T-helper 1 cell (primary cell): ENCODE data around the gene CD27.
"Not testable (repeated sequence)": the region's sequence is repeated elsewhere in the genome, so short reads cannot be mapped to it uniquely, and the experiment has no call there.

Experiments used
- DNase-seq, 5 donors: peaks; one replicate each; pipeline ENCODE4 v3.0.0-alpha.2; 2012 to 2020

CD27 gene

DNA sequence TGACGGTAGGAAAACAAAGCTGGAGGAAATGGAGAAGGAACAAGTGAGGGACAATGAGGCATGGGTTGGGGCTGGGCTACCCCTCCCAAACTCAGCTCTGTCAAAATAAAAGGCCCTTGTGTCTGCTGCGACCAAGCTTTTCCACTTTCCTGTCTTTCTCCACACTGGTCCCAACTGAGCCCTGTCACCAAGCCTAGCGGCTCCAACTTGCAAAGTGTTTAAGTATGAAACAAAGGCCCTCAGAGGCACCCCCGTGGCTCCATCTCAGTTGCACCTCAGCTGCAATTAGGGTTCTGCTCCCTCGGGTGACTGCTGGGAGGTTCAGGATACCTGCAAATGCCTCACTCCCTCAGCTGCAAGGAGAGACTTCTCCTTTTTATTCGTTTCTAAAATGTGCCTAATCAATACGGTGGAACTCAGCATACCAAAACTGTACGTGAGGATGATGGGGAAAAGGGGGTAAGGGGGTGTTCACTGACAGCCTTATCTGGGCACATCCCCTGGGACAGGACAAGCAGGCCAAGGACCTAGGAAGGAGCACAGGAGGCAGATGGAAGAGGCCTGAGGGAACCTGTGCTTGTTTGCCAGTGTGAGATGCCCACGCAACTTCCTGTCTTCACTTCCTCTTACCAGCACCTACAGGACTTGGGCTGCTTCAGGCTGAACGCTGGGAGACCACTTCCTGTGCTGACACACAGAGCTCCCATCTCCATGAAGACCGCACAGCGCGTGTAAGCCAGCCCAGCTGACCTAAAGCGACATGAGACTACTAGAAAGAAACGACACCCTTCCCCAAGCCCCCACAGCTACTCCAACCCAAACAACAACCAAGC is 16.9 kb downstream of the CD27 start:
- peak; percentile 65 to 96 (median 75) for DNase-seq

GRCh38 chr12:6462234-6462995 is 17.7 kb downstream of the CD27 start:
- peak in 1 of 5 donors; percentile 36 for DNase-seq

DNA sequence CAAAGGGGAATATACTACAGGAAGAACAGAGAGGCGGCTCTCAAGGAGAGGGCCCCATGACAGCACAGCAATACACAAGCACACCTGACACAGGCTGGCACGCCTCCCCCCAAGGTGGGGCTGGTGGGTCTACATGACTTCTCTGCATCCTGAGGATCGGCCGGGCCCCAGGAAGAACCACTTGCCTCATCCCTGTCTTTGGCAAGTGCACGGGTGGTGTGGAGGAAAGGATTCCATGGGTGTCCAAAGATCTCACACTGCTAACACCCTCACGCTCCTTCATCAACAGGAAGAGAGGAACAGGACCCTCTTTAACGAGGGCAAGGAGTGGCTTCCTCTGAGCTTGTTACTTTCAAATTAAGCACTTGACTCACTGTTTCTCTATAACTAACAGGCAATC is 18.5 kb downstream of the CD27 start:
- DNase-seq, result peak in 1 of 5 donors; percentile 39

DNA sequence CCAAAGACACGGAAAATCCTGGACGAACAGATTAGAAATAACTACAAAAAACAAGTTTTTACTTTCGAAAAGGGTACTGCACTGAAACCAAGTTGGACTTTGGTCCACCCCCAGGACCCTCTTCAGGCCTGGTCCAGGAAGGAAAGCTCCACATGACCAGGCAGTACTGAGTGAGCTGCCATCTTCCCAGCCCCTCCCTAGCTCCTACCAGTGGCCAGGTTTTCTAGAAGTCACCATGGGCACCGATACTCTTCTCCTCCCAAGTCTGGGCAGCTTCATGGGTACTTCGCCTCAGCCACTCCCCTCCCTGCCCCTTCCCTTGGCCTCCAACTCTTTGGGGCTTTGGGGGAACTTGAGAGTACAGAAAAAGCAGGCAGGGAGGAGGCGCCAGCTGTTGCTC is 19.1 kb downstream of the CD27 start:
- no peak for DNase-seq

GRCh38 chr12:6464531-6464930 is 19.8 kb downstream of the CD27 start:
- no peak for DNase-seq

DNA sequence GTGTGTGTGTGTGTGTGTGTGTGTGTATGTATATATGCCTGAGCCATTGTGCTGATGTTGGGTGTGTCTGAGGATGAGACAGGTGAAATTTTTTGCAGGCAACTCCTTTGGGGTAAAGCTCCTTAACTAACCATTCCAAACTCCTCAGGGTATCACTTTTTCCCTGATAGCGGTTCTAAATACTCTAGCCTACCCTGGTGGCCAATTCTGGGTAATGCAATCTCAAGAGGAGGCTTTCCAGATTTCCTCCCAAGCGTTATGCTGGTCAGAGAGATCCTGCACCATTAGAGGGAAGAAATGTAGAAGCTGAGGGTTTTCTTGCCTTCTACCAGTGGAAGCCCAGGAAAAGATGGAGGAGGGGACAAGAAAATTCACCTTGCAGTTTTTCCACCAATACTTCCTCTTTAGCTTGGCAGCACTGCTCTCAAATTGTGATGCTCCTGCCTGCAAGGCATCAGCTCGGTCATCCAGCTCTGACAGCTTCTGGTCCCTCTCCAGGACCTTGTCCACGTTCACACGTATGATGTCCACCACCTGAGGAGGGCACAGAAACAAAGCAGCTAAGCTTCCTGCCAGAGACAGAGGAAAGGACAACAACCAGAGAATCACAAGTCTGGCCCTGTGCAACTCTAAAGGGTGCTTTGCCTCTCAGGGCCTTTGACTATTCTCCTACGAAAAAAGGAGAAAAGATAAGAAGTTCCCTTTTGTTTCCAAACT is 20.9 kb downstream of the CD27 start:
- DNase-seq, result peak in 3 of 5 donors; percentile 19 to 56 (median 48)

GRCh38 chr12:6466184-6466573 is 21.4 kb downstream of the CD27 start:
- DNase-seq, result no peak

GRCh38 chr12:6466751-6467150 is 22.0 kb downstream of the CD27 start:
- not testable (repeated sequence) for DNase-seq

- not testable (repeated sequence) for DNase-seq
Observed at GRCh38 chr12:6467571-6468282, 23.0 kb downstream of the CD27 start.

GRCh38 chr12:6468283-6468575 is 23.5 kb downstream of the CD27 start:
- DNase-seq, result no peak

DNA sequence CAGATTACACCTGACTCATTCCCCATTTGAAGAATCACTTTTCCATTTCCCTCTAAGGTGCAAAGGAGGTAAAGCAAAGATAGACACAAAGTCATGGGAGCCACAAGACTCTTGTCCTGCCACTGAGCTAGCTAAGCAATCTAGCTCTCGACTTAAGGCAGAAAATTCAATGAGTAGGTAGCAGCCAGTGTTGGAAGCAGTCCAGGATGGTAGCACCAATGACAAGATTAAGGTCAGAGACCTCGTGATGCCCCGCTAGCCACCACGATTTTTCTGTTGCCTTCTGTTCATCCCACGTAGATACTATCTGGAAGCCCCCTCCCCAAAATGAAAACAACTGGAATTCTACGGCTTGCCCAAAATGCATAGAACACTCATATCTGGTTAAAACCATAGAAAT is 24.3 kb downstream of the CD27 start:
- no peak for DNase-seq

- DNase-seq, result no peak
Observed at GRCh38 chr12:6469609-6470374, 25.0 kb downstream of the CD27 start.

DNA sequence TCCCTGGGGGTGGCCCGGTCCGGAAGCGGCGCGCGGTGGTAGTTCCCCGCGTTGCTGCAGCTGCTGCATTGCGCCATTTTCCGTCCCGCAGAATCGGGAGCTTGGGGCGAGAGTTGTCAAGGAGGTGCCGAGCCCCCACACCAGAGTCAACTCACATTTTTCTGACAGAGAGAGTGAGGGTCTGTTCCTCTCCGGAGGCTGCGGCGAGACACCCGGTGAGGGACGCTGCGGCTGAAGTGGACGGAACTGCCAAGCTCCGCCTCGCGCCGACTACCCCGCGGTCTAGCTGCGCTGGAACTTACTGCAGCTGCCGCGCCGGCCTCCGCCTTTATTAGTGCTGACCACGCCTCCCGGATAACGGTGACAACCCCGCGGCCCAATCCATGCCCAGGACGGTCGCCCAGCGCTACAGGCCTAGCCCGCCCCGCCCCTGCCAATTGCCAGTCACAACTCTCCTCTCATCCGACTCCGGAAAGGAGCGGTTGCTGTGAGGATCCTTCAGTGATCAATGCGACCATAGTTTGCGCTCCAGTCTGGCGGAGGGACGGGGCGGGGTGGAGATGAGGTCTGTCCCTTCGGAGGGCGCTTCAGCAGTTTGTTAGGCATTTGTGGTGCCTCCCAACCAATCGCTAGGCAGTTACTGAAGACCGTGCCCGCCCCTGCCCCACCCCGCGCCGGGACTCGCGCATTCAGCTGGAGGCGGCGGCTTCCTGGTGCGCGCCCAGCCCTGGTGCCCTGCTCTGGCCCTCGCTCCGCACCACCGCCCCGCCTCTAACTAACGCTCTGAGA is 25.8 kb downstream of the CD27 start, which contains the start of gene VAMP1:
TSS of gene VAMP1 (minus strand) at position 303 of the 789 bp plus-strand sequence. CDS start at position 157, 146 bp downstream.
- peak; percentile 94 to 99 (median 97) for DNase-seq

DNA sequence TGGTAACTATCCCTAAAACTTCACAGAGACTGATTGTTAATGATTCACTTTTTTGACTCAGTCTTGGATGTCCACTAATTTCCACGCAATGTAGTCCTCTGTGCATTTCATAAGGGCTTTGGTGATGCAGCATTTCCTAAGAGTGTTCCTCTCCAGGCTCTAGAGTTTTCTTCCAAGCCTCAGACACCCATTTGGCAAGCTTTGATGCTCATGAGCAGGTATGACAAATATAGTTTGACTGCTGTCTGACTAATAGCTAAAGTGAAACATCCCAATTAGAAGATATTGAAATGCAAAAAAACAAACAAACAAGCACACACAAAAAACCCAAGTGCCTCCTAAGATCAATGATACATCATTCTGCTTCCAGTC is 27.2 kb downstream of the CD27 start:
- DNase-seq, result no peak

- DNase-seq, result no peak
Observed at GRCh38 chr12:6472491-6472890, 27.7 kb downstream of the CD27 start.

DNA sequence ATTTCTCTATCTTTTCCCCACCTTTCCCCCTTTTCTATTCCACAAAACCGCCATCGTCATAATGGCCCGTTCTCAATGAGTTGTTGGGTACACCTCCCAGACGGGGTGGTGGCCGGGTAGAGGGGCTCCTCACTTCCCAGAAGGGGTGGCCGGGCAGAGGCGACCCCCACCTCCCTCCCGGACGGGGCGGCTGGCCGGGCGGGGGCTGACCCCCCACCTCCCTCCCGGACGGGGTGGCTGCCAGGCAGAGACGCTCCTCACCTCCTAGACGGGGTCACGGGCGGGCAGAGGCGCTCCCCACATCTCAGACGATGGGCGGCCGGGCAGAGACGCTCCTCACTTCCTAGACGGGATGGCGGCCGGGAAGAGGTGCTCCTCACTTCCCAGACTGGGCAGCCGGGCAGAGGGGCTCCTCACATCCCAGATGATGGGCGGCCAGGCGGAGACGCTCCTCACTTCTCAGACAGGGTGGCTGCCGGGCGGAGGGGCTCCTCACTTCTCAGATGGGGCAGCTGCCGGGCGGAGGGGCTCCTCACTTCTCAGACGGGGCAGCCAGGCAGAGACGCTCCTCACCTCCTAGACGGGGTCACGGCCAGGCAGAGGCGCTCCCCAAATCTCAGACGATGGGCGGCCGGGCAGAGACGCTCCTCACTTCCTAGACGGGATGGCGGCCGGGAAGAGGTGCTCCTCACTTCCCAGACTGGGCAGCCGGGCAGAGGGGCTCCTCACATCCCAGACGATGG is 30.6 kb downstream of the CD27 start:
- not testable (repeated sequence) for DNase-seq

DNA sequence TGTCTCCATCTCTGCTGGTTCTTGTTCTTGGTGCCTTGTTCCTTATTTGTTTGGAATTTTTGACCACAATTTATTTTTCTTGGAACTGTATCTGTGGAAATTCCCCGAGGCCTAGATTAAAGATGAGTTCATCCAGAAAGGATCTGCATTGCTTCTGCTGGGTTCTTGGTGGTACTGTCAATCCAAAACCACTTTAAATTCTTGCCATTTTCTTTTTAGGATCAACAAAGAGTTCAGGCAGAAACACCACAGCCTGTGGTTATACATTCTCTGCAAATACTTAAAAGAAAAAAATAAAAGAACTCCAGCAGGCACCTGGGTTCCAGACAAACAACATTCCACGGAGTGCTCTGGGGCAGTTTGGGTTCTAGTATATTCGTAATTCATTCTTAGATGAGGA is 31.7 kb downstream of the CD27 start:
- no peak for DNase-seq

- DNase-seq, result not testable (repeated sequence)
Observed at GRCh38 chr12:6477601-6478377, 33.0 kb downstream of the CD27 start.

DNA sequence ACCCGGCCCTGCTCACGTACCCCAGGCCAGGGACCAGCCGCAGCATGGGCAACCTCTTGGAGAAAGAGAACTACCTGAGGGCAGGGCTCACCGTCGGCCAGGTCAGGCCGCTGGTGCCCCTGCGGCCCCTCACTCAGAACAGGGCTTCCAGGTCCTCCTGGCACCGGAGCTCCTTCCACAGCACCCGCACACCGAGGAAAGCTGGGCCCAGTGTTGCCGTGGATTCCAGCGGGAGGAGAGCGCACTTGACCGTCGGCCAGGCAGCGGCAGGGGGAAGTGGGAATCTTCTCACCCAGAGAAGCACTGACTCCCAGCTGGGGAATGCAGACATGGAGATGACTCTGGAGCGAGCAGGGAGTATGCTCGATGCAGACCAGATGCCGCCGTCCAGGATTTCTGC is 33.7 kb downstream of the CD27 start:
- DNase-seq, result no peak

DNA sequence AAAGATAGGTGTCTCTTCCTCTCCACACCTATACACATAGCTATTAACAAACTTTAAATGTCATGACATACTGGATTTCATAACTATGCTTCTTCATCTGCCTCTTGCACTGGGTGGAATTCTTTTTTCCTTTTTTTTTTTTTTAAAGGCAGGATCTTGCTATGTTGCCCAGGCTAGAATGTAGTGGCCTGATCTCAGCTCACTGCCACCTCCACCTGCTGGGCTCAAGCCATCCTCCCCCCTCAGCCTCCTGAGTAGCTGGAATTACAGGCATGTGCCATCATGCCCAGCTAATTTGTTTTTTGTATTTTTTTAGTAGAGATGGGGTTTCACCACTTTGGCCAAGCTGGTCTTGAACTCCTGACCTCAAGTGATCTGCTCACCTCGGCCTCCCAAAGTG is 43.5 kb downstream of the CD27 start:
- no peak for DNase-seq
